Mesothelial cell of epicardium (in vitro differentiated cells): ENCODE results near the gene KCTD15. TPM values are rescaled to one million over a fixed set of nuclear protein-coding genes. Genes with fewer than 3 reads are reported as not detected.

Experiments
- DNase-seq, 2 experiments: peaks; one replicate each; pipeline ENCODE4 v3.0.0; 2021; ENCODE audit warnings: low spot score in 2 of 2; ENCODE audit not compliant: unreplicated experiment in 2 of 2
- H3K27ac Mint-ChIP-seq: 2 replicates; pipeline ENCODE4 v1.8.0; 2021; ENCODE audit warnings: mixed read lengths
- H3K27me3 Mint-ChIP-seq: 2 replicates; pipeline ENCODE4 v1.8.0; 2021; ENCODE audit warnings: low read depth, mixed read lengths
- H3K36me3 Mint-ChIP-seq: 2 replicates; pipeline ENCODE4 v1.8.0; 2021; ENCODE audit warnings: mixed read lengths
- H3K4me1 Mint-ChIP-seq: 2 replicates; pipeline ENCODE4 v1.8.0; 2021; ENCODE audit warnings: mixed read lengths
- H3K4me3 Mint-ChIP-seq: 2 replicates; pipeline ENCODE4 v1.8.0; 2021; ENCODE audit warnings: mild to moderate bottlenecking, moderate library complexity, mixed read lengths
- H3K9me3 Mint-ChIP-seq: 2 replicates; pipeline ENCODE4 v1.8.0; 2021; ENCODE audit warnings: mixed read lengths
- total RNA-seq: library from RNA; stranded (reverse); gene quantifications from 3 replicates; pipeline ENCODE4 v1.2.1, GENCODE V29; 2021
- TF ChIP-seq, protein P1 (sequence below): fragments of 200-600 bp; sonication (generic); IDR thresholded peaks from one replicate; pipeline ENCODE4 v1.5.0; 2021; ENCODE audit warnings: antibody characterized with exemption; ENCODE audit not compliant: unreplicated experiment

The KCTD15 gene
- total RNA-seq, 1 donor from 2014 or later: 48.1 TPM

- no peaks in the 10 kb centered on the region for H3K36me3 Mint-ChIP-seq
- H3K4me3 Mint-ChIP-seq: no peak overlapping the region
- H3K4me1 Mint-ChIP-seq: no peaks in the 10 kb centered on the region
- peaks cover 14% of the 10 kb centered on the region for H3K27me3 Mint-ChIP-seq
- TF ChIP-seq, protein P1, sequence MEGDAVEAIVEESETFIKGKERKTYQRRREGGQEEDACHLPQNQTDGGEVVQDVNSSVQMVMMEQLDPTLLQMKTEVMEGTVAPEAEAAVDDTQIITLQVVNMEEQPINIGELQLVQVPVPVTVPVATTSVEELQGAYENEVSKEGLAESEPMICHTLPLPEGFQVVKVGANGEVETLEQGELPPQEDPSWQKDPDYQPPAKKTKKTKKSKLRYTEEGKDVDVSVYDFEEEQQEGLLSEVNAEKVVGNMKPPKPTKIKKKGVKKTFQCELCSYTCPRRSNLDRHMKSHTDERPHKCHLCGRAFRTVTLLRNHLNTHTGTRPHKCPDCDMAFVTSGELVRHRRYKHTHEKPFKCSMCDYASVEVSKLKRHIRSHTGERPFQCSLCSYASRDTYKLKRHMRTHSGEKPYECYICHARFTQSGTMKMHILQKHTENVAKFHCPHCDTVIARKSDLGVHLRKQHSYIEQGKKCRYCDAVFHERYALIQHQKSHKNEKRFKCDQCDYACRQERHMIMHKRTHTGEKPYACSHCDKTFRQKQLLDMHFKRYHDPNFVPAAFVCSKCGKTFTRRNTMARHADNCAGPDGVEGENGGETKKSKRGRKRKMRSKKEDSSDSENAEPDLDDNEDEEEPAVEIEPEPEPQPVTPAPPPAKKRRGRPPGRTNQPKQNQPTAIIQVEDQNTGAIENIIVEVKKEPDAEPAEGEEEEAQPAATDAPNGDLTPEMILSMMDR: no peak
- no peak overlapping the region for H3K27ac Mint-ChIP-seq
- DNase-seq: no peak
- no peaks in the 10 kb centered on the region for H3K9me3 Mint-ChIP-seq
Observed at GRCh38 chr19:33826521-33826920, 29.9 kb downstream of the KCTD15 start.

DNA sequence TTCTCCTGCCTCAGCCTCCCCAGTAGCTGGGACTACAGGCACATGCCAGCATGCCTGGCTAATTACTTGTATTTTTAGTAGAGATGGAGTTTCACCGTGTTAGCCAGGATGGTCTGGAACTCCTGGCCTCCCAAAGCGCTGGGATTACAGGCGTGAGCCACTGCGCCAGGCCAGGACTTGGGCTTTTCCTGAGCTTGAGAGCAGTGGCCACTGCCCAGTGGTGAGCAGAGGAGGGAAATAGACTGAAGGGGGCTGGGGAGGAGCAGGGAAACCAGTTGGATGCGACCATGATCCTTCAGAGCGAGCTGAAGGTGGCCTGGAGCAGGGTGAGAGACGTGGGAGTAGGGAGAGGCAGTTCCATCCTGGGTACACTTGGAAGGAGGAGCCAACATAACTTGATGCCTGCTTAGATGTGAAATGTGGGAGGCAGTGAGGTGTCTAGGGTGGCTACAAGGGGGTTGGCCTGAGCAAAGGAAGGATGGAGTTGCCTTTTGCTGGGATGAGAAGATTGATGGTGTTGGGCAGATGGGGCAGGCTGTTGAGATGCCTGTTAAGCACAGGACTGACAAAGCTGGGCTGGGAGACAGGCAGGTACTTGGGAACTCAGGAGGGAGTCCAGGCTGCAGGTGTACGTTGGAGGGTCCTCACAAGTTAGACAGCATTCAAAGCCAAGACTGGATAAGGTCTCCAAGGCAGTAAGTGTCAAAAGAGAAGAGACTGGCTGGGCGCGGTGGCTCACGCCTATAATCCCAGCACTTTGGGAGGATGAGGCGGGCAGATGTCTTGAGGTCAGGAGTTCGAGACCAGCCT is 31.8 kb downstream of the KCTD15 start:
- no peak overlapping the region for H3K4me3 Mint-ChIP-seq
- no peak overlapping the region for H3K27ac Mint-ChIP-seq
- H3K27me3 Mint-ChIP-seq: peaks cover 4% of the 10 kb centered on the region
- TF ChIP-seq, protein P1: no peak
- no peaks in the 10 kb centered on the region for H3K4me1 Mint-ChIP-seq
- peak in 1 of 2 experiments; percentile 22 for DNase-seq
- no peaks in the 10 kb centered on the region for H3K36me3 Mint-ChIP-seq
- no peaks in the 10 kb centered on the region for H3K9me3 Mint-ChIP-seq

- Mint-ChIP-seq H3K27ac (no peak overlapping the region), H3K27me3 (peaks cover 4% of the 10 kb centered on the region), H3K36me3 (no peaks in the 10 kb centered on the region), H3K4me1 (no peaks in the 10 kb centered on the region), H3K4me3 (no peak overlapping the region), H3K9me3 (peaks cover under 1% of the 10 kb centered on the region)
- DNase-seq: no peak
- TF ChIP-seq, protein P1: no peak
Observed at GRCh38 chr19:33830264-33830663, 33.6 kb downstream of the KCTD15 start.

DNA sequence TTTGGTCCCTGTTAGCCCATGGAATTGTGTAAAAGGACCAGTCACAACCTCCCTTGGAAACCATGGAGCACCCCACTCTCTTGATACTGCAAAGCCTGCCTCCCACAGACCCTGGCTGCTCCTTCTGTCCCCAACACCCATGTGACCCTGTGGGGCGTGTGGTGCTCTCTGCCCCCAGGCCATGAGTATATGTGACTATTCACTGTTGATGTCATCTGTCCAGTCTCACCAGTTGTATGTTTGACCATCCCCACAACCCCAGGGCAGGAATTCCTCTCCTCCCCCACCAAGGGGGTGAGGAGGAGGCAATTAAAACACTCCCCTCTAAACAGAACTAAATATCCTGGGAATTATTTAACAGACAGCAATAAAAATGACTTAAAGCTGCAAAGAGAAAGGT is 35.2 kb downstream of the KCTD15 start:
- Mint-ChIP-seq H3K36me3 (no peaks in the 10 kb centered on the region), H3K27ac (no peak overlapping the region), H3K4me3 (no peak overlapping the region), H3K4me1 (no peaks in the 10 kb centered on the region), H3K27me3 (peaks cover 4% of the 10 kb centered on the region), H3K9me3 (peaks cover 10% of the 10 kb centered on the region)
- TF ChIP-seq, protein P1: no peak
- DNase-seq: no peak

DNA sequence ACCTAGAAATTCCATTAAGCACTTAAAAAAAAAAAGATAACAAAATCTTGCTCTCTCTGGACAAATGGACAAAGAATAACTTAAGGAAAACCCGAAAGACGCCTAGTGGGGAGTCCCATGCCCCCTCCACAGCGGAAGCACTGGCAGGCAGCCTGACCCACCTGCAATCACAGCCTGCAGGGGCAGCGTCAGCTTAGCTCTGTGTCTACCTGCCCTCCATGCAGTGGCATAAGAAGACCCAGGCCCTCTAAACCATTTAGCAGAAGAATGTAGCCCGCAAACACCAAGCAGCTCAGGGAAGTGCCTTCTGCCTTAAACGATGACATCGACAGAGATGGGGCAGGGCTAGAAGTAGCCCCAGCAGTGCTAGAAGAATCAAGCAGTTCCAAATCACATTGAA is 36.0 kb downstream of the KCTD15 start:
- Mint-ChIP-seq H3K27me3 (peaks cover 4% of the 10 kb centered on the region), H3K4me1 (no peaks in the 10 kb centered on the region), H3K27ac (no peak overlapping the region), H3K36me3 (no peaks in the 10 kb centered on the region), H3K9me3 (peaks cover 10% of the 10 kb centered on the region), H3K4me3 (no peak overlapping the region)
- DNase-seq: peak in 1 of 2 experiments; percentile 22
- TF ChIP-seq, protein P1: no peak
